ENCODE measurements around the gene EPHA1.
"Not testable (repeated sequence)": the region's sequence is repeated elsewhere in the genome, so short reads cannot be mapped to it uniquely, and the experiment has no call there.

EPHA1 gene

DNA sequence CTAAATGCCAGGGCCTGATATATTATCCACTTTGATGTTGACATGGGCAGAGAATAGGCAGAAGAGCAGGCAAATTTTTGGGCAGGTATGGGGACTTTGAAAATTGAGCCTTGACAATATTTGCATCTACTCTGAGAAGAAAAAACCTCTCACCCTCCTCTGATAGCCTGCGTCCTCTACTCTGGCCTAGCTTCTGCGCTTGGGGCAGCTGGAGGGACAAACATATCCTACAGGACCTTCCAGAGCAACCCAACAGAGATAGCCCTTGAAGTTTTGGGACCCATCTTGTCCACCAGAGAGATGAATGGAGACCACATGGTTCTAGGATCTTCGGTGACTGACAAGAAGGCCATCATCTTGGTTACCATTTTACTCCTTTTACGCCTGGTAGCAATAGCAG is 34.5 kb upstream of the EPHA1 start, which contains the start of gene TAS2R60:
TSS of gene TAS2R60 (plus strand) at position 301 of the 400 bp plus-strand sequence. CDS start at position 301, 0 bp downstream.
- H3K9me3 Mint-ChIP-seq, result no peaks in the 10 kb centered on the region
- H3K4me3 Mint-ChIP-seq, result no peak within 1 kb of the TSS
- H3K36me3 Mint-ChIP-seq, result no peaks in the 10 kb centered on the region
- CTCF ChIA-PET, result interaction anchor here (0.5 kb wide), 1 partner anchor 1129 kb away, joined by 4 read pairs; no protein-coding TSS in a partner anchor
- peaks cover 3% of the 10 kb centered on the region for H3K4me1 Mint-ChIP-seq
- no peak for DNase-seq
- H3K27me3 Mint-ChIP-seq, result no peaks in the 10 kb centered on the region
- H3K27ac Mint-ChIP-seq, result no peak within 1 kb of the TSS

- H3K27me3 Mint-ChIP-seq, result no peaks in the 10 kb centered on the region
- H3K36me3 Mint-ChIP-seq, result no peaks in the 10 kb centered on the region
- no peak overlapping the region for H3K27ac Mint-ChIP-seq
- no peaks in the 10 kb centered on the region for H3K9me3 Mint-ChIP-seq
- CTCF ChIA-PET, result no interaction called here
- DNase-seq, result no peak
- no peak overlapping the region for H3K4me3 Mint-ChIP-seq
- peaks cover 14% of the 10 kb centered on the region for H3K4me1 Mint-ChIP-seq
These were observed 31.2 kb upstream of the EPHA1 start for GRCh38 chr7:143439866-143440265.

DNA sequence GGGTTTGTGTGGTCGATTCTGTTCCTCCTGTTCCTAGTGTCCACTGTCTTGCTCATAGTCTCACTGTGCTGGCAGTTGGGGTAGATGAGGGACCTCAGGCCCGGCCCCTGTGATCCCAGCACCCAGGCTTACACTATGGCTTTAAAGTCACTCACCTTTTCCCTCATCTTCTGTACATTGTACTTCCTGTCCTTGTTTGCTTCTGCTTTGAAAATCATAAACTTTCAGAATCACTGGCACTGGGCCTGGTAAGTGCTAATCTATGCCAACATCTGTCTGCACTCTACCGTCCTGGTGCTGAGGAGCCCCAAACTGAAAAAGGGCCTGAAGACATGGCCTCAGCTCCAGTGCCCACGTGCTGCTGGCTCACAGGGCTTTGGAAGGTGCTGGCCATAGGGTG is 28.9 kb upstream of the EPHA1 start:
- no peaks in the 10 kb centered on the region for H3K27me3 Mint-ChIP-seq
- H3K9me3 Mint-ChIP-seq, result no peaks in the 10 kb centered on the region
- no peak for DNase-seq
- peaks cover 14% of the 10 kb centered on the region for H3K4me1 Mint-ChIP-seq
- CTCF ChIA-PET, result interaction anchor here (0.9 kb wide), 1 partner anchor 23 kb away, joined by 3 read pairs; no protein-coding TSS in a partner anchor
- no peaks in the 10 kb centered on the region for H3K36me3 Mint-ChIP-seq
- peak overlapping the region; percentile 57 for H3K27ac Mint-ChIP-seq
- no peak overlapping the region for H3K4me3 Mint-ChIP-seq

- Mint-ChIP-seq H3K36me3 (no peaks in the 10 kb centered on the region), H3K27me3 (no peaks in the 10 kb centered on the region), H3K9me3 (no peaks in the 10 kb centered on the region), H3K4me3 (no peak overlapping the region), H3K4me1 (peaks cover 14% of the 10 kb centered on the region), H3K27ac (no peak overlapping the region)
- CTCF ChIA-PET, result interaction anchor here (0.7 to 0.9 kb wide), 2 partner anchors 20 to 706 kb away, joined by 3 read pairs; no protein-coding TSS in a partner anchor
- no peak for DNase-seq
These were observed 27.8 kb upstream of the EPHA1 start for GRCh38 chr7:143436325-143436946.

DNA sequence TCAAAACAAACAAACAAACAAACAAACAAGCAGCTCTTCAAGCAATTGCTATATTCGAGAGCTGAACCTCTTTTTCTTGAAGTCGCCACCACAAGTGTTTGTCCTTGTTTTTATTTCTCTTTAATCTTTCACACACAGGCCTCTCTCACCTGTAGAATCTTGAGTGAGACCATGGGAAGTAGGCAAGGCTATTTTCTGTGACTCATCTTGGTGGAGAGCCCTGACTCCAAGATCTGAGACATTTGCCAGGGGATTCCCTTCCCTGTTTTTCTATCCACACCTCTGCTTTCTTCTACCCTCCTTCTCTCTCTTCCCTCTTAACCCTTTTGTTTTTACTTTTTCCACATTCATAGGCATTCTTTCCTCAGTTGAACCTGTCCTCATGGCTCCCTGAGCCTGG is 26.6 kb upstream of the EPHA1 start:
- Mint-ChIP-seq H3K27me3 (no peaks in the 10 kb centered on the region), H3K4me1 (peaks cover 14% of the 10 kb centered on the region), H3K36me3 (no peaks in the 10 kb centered on the region), H3K27ac (no peak overlapping the region), H3K4me3 (no peak overlapping the region), H3K9me3 (no peaks in the 10 kb centered on the region)
- CTCF ChIA-PET, result interaction anchor here (1.1 kb wide), 1 partner anchor 136 kb away, joined by 3 read pairs; no protein-coding TSS in a partner anchor
- no peak for DNase-seq

GRCh38 chr7:143434660-143435059 is 26.0 kb upstream of the EPHA1 start:
- DNase-seq, result no peak
- Mint-ChIP-seq H3K36me3 (no peaks in the 10 kb centered on the region), H3K27ac (no peak overlapping the region), H3K9me3 (no peaks in the 10 kb centered on the region), H3K27me3 (peaks cover 5% of the 10 kb centered on the region), H3K4me3 (no peak overlapping the region), H3K4me1 (peaks cover 14% of the 10 kb centered on the region)
- CTCF ChIA-PET, result interaction anchor here (1.0 to 1.1 kb wide), 2 partner anchors 135 to 194 kb away, joined by 3 read pairs; no protein-coding TSS in a partner anchor

GRCh38 chr7:143433759-143434158 is 25.1 kb upstream of the EPHA1 start:
- Mint-ChIP-seq H3K27me3 (peaks cover 5% of the 10 kb centered on the region), H3K36me3 (no peaks in the 10 kb centered on the region), H3K27ac (no peak overlapping the region), H3K9me3 (no peaks in the 10 kb centered on the region), H3K4me3 (no peak overlapping the region), H3K4me1 (peaks cover 14% of the 10 kb centered on the region)
- CTCF ChIA-PET, result interaction anchor here (0.6 to 1.0 kb wide), 2 partner anchors 35 to 193 kb away, joined by 3 read pairs; no protein-coding TSS in a partner anchor
- DNase-seq, result no peak

GRCh38 chr7:143431109-143431508 is 22.5 kb upstream of the EPHA1 start:
- H3K36me3 Mint-ChIP-seq, result no peaks in the 10 kb centered on the region
- peaks cover 9% of the 10 kb centered on the region for H3K4me1 Mint-ChIP-seq
- H3K27ac Mint-ChIP-seq, result no peak overlapping the region
- no peak for DNase-seq
- no peak overlapping the region for H3K4me3 Mint-ChIP-seq
- CTCF ChIA-PET, result no interaction called here
- no peaks in the 10 kb centered on the region for H3K9me3 Mint-ChIP-seq
- peaks cover 5% of the 10 kb centered on the region for H3K27me3 Mint-ChIP-seq

GRCh38 chr7:143429770-143430698 is 21.4 kb upstream of the EPHA1 start:
- Mint-ChIP-seq H3K4me3 (no peak overlapping the region), H3K36me3 (no peaks in the 10 kb centered on the region), H3K4me1 (peaks cover 10% of the 10 kb centered on the region), H3K27ac (no peak overlapping the region), H3K9me3 (no peaks in the 10 kb centered on the region), H3K27me3 (peaks cover 5% of the 10 kb centered on the region)
- CTCF ChIA-PET, result no interaction called here
- DNase-seq, result no peak

- peaks cover 10% of the 10 kb centered on the region for H3K4me1 Mint-ChIP-seq
- no peak for DNase-seq
- no peaks in the 10 kb centered on the region for H3K9me3 Mint-ChIP-seq
- no peaks in the 10 kb centered on the region for H3K36me3 Mint-ChIP-seq
- peaks cover 5% of the 10 kb centered on the region for H3K27me3 Mint-ChIP-seq
- H3K4me3 Mint-ChIP-seq, result no peak overlapping the region
- peak overlapping the region; percentile 13 for H3K27ac Mint-ChIP-seq
- CTCF ChIA-PET, result interaction anchor here (0.7 to 0.9 kb wide), 2 partner anchors 186 to 701 kb away, joined by 3 to 4 read pairs; no protein-coding TSS in a partner anchor
These were observed 18.0 kb upstream of the EPHA1 start for GRCh38 chr7:143426479-143427142.

DNA sequence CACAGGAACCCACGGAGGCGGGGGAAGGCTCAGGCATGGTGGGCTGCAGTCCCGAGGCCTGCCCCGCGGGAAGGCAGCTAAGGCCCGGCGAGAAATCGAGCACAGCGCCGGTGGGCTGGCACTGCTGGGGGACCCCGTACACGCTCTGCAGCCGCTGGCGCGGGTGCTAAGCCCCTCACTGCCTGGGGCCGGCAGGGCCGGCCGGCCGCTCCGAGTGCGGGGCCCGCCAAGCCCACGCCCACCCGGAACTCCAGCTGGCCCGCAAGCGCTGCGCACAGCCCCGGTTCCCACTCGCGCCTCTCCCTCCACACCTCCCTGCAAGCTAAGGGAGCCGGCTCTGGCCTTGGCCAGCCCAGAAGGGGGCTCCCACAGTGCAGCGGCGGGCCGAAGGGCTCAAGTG is 15.8 kb upstream of the EPHA1 start:
- H3K4me3 Mint-ChIP-seq, H3K9me3 Mint-ChIP-seq, H3K27me3 Mint-ChIP-seq, H3K36me3 Mint-ChIP-seq, H3K27ac Mint-ChIP-seq, DNase-seq: not testable (repeated sequence)
- CTCF ChIA-PET, result interaction anchor here (0.7 kb wide), 1 partner anchor 184 kb away, joined by 3 read pairs; no protein-coding TSS in a partner anchor
- H3K4me1 Mint-ChIP-seq, result peaks cover 10% of the 10 kb centered on the region

DNA sequence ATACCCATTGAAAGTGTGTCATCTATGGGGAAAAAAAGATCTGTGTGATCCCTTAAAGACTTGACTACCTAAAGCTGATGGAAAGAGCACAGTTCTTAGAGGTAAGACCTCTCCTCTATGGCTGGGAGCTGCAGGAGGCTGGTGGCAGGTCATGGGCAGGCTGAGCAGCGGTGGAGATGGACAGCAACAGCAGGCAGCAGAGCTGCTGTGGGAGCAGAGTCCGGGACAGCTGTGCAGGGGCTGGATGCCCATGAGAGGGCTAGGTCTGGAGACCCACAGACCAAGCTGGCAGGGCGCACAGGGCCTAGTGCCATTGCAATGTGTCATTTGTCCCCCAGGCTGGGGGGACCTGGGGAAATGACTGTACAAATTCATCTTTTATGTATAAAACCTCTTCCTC is 13.4 kb upstream of the EPHA1 start:
- Mint-ChIP-seq H3K4me3 (no peak overlapping the region), H3K27ac (no peak overlapping the region), H3K9me3 (peaks cover 3% of the 10 kb centered on the region), H3K36me3 (peaks cover 2% of the 10 kb centered on the region), H3K27me3 (no peaks in the 10 kb centered on the region), H3K4me1 (peaks cover 10% of the 10 kb centered on the region)
- CTCF ChIA-PET, result no interaction called here
- DNase-seq, result no peak

- H3K4me3 Mint-ChIP-seq, H3K9me3 Mint-ChIP-seq, H3K4me1 Mint-ChIP-seq, H3K27ac Mint-ChIP-seq, DNase-seq, H3K27me3 Mint-ChIP-seq, H3K36me3 Mint-ChIP-seq: not testable (repeated sequence)
- CTCF ChIA-PET, result interaction anchor here (0.7 kb wide), 1 partner anchor 534 kb away, joined by 5 read pairs; no protein-coding TSS in a partner anchor
These were observed 12.0 kb upstream of the EPHA1 start for GRCh38 chr7:143420624-143421023.

GRCh38 chr7:143419880-143420279 is 11.2 kb upstream of the EPHA1 start:
- CTCF ChIA-PET, result no interaction called here

More at GRCh38 chr7:143419880-143420279, 11.2 kb upstream of the EPHA1 start:
- no peak for DNase-seq
- Mint-ChIP-seq H3K27me3 (no peaks in the 10 kb centered on the region), H3K4me3 (no peak overlapping the region), H3K9me3 (peaks cover 3% of the 10 kb centered on the region), H3K36me3 (peaks cover 2% of the 10 kb centered on the region), H3K4me1 (no peaks in the 10 kb centered on the region), H3K27ac (no peak overlapping the region)
